Measurements from ENCODE around the gene DAB1. TPM values are rescaled to one million over a fixed set of nuclear protein-coding genes. Genes with fewer than 3 reads are reported as not detected.
"Not testable (repeated sequence)": the region's sequence is repeated elsewhere in the genome, so short reads cannot be mapped to it uniquely, and the experiment has no call there.

The DAB1 gene
- total RNA-seq, 1 experiment from 2014 or later = not detected

DNA sequence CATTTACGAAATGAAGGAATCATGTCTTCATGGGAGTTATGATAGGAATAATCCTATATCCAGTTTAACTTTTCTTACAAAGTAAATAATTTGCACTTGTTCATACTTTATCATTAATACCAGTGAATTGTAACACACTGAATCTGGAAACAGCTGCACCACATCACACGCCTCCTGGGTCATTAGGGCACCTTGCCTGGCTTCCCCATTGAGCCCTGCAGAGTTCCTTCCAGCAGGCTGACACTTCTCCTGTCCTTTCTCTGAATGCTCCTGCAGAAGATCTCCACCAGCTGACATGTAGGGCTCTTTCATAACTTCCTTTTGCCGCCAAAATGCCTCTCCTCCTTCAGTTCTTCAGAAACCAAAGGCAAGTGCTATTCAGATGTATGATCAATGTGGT is 201.1 kb downstream of the DAB1 start:
- no peak for DNase-seq (ENCODE audit: low read depth)

DNA sequence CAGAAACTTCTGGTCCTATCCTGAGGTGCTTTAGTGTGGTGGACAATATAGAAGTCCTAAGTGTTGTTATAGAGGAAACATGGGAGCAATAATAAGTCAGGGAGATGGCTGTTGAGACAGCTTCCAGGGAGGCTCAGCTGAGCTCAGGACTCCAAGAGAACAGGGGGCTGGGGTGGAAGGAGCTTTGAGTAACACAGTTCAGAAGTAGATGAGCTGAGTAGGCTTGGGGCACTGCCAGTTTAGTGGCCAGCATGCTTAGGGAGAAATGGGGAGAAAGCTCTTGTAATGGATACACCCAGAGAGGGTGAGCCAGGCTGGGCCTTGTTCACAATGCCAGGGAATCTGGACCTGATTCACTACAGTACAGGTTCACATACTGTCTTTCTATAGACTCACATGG is 201.6 kb downstream of the DAB1 start:
- no peak for DNase-seq (ENCODE audit: low read depth)

- not testable (repeated sequence) for DNase-seq (ENCODE audit: low read depth)
Measured at GRCh38 chr1:57220905-57221304, 203.0 kb downstream of the DAB1 start.

DNA sequence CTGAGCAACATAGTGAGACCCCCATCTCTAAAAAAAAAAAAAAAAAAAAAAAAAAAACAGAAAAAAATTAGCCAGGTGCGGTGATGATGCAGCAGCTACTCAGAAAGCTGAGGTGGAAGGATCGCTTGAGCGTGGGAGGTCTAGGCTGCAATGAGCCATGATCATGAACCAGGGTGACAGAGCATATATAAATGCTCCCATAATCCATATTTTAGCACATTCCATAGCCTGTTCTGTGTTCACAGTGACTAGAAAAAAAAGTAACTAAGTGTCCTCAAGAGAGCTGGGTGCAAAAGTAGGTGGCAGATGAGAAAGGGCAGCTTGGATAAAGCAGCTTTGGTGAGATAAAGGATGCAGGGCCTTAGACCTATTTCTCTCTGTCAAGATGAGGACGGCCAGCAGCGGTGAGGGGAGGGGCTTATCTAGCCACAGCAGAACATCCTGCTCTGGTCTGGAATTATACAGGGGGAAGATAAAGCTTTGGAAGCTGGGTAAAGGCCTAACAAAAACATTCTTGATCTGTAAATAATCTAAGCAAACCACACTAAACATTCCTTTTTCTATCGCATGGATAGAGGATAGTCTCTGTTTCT is 205.3 kb downstream of the DAB1 start:
- DNase-seq (ENCODE audit: low read depth) = no peak

- DNase-seq (ENCODE audit: low read depth) = no peak
Measured at GRCh38 chr1:57217905-57218304, 206.0 kb downstream of the DAB1 start.

DNA sequence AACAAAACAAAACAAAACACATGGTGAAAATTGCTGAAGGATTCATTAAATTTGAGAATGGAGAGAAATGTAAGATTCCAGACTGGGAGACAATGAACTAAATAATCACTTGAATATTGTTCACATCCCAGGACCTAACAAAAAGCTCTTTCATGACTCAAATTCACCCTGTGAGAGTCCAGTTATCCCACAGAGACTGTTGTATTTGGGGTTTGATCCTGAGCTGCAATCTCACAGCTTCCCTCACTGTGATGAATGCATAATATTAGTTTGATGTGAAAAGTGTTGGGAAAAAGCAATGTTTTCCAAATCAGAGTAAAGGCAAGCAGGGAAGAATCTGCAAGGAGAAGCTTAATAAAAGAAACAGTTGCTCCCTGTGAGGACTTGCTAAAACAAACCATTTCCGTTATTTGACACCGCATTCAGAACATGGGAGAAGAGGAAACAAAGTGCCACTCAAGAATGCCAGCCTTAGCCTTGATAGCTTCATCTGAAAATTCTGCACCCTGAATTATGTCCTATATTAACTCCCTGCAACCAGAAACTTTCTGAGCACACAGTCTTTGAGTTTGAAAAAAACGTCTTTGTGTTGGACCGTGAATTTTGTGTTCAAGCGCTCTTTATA is 208.8 kb downstream of the DAB1 start:
- no peak for DNase-seq (ENCODE audit: low read depth)

DNA sequence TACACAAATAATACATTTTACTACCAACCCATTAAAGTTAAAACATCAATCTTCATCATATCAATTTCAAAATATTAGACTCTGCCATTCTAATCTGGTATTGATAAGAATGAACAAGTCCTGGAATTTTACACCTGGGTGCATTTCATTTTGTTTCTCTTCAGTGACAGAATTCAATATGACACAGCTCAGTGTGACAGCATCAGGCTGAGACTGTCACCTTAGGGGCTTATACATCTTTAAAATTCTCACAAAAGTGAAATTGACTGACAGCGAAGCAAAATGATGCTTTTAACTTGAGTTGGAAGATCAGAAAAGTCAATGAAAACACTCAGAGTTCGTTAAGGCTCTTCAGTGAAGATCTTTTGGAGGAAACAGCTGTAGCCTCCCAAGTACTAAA is 213.0 kb downstream of the DAB1 start:
- DNase-seq (ENCODE audit: low read depth) = no peak

DNA sequence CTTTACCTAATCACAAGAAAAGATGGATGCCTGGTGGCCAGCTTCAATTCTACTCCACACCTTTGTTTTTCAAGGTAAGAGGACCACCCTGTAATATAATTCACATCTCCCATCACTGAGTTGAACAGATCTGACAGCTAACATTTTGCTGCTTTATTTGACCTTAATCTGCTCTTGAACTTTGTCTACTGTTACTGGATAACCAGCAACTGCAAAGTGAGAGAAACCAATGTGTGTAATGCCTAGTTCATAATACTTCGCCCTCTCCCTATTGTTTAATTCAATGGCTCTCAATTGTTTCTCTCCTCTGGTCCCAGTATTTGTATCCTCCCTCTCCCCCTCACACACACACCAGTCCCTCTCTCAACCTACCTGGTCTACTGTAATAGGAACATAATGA is 214.4 kb downstream of the DAB1 start:
- DNase-seq (ENCODE audit: low read depth) = no peak

- DNase-seq (ENCODE audit: low read depth) = no peak
Measured at GRCh38 chr1:57208741-57209302, 215.0 kb downstream of the DAB1 start.

GRCh38 chr1:57206038-57206437 is 217.8 kb downstream of the DAB1 start:
- DNase-seq (ENCODE audit: low read depth) = no peak

DNA sequence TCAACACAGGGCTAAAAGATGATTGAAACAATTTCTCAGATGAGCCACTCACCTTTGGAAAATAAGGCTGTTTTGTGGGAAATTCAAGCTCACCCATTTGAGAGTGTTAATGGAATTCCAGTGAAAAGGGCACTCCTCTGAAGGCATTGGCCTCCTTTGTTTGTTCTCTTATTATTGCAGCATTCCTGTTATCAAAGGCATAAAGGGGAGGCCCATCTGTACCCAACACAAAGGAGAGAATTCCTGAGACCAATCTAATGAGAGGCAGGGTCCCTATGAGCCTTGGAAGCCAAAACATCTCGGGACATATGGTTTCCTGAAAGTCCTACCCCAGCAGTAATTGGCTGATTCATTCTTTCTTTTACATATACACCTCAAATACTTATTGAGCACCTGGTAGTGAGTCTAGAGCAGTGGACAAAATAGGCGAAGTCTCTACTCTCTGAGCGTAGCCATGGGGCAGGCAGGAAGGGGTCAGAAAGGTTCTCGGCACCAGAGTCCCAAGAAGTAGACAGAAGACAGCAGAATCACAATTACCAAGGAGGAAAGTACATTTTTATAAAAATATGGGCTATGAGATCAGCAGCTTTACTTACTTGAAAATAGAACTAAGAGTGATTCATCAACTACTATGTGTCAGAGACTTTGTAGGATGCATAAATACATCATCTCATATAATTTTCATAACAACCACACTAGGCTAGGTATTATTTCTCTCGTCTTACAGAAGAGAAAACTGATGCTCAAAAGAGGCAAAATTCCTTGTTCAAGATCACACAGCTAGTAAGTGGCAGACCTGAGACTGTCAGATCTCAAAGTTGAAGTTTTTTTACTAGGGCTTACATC is 218.7 kb downstream of the DAB1 start:
- no peak for DNase-seq (ENCODE audit: low read depth)

- no peak for DNase-seq (ENCODE audit: low read depth)
Measured at GRCh38 chr1:57204091-57204490, 219.8 kb downstream of the DAB1 start.

GRCh38 chr1:57202241-57202640 is 221.6 kb downstream of the DAB1 start:
- no peak for DNase-seq (ENCODE audit: low read depth)

- DNase-seq (ENCODE audit: low read depth) = no peak
Measured at GRCh38 chr1:57198912-57199311, 224.9 kb downstream of the DAB1 start.

DNA sequence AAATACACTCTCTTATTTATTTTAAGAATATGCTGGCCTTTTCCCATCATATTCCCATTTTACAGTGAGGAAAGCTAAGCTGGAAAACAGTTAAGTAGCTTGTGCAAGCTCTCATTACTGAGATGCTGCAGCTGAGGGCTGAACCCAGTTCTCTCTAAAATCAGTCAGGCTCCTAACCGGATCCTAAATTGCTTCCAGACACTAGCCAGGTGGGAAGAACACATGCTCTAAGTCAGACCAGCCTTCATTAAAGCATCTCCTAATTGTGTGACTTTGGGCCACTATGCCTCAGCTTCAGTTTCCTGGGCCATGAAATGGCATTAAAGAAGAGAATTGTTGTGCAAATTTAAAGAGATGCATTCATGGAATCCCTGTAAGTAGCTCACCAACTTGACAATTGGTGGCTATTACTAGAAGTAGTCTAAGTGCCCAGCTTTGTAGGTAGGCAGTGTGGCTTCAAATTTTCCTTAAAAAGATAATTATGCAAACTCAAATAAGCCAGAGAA is 228.4 kb downstream of the DAB1 start:
- DNase-seq (ENCODE audit: low read depth) = no peak

DNA sequence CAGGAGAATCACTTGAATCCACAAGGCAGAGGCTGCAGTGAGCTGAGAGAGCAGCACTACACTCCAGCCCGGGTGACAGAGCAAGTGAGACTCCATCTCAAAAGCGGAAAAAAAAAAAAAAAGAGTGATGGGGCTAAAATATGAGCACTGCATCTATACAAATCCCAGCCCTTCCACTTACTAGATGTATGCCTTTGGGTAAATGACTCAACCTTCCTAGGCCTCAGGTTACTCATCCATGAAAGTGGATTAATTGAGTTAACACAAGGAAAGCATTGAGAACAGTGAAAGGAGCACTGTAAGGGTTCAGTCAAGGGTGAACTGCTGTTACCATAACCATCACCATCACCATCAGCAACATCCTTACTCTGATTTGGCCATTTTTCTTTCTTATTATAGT is 231.6 kb downstream of the DAB1 start:
- DNase-seq (ENCODE audit: low read depth) = no peak

GRCh38 chr1:57190898-57191297 is 233.0 kb downstream of the DAB1 start:
- no peak for DNase-seq (ENCODE audit: low read depth)

DNA sequence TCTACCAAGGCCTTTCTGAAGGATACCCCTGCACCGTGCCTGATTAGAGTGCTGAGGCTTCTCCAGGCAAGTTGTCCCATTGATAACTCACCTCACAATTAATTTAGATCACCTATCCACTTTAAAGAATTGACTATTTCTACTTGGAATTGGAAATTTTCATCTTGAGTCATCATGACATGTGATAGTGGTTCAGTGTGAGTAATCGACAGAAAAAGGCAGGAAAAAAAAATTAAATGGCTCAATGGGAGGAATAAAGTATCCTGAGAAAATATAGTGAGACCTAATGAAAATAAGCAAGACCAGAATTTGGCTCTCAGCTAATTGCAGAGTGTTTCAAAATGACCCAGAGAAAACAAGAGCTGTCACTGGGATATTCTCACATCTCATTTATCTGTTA is 235.7 kb downstream of the DAB1 start:
- DNase-seq (ENCODE audit: low read depth) = no peak

- DNase-seq (ENCODE audit: low read depth) = no peak
Measured at GRCh38 chr1:57186455-57186854, 237.4 kb downstream of the DAB1 start.

- DNase-seq (ENCODE audit: low read depth) = no peak
Measured at GRCh38 chr1:57179001-57179400, 244.9 kb downstream of the DAB1 start.

DNA sequence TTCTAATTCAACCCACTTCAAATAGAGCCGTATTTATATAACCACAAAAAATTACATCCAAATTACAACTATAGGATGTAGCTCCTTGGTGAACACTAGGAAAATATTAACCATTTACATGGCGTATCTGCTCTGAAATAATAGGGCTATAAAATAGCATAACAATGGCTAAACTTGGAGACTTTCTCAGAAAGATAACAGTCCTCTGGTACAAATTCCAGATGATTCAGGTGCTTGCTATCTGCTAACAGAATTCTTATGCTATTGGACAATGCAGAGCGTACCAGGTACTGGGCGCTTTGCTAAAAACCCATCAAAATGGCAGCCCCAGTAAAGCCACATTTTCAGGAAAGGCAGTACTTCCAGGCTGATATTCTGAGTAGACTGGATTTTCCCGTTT is 248.4 kb downstream of the DAB1 start:
- no peak for DNase-seq (ENCODE audit: low read depth)

GRCh38 chr1:57172040-57172439 is 251.8 kb downstream of the DAB1 start:
- no peak for DNase-seq (ENCODE audit: low read depth)
